Lung (tissue), 12 donors: ENCODE measurements around the gene REXO4. TPM values are rescaled to one million over a fixed set of nuclear protein-coding genes. Genes with fewer than 3 reads are reported as not detected.
"Not testable (repeated sequence)": the region's sequence is repeated elsewhere in the genome, so short reads cannot be mapped to it uniquely, and the experiment has no call there.

Experiments
- ATAC-seq: fragments of 200-7000 bp; cut with Tn5 transposase; one replicate; pipeline ENCODE4 v1.9.1; 2020; ENCODE audit warnings: moderate number of reproducible peaks; ENCODE audit not compliant: insufficient read depth, low FRiP score
- DNase-seq, 3 donors: peaks; one replicate each; pipeline ENCODE4 v3.0.0-alpha.2; 2013 to 2017
- H3K27ac ChIP-seq, 2 donors: one replicate each; pipeline ENCODE4 v1.5.1; 2013; ENCODE audit warnings: mild to moderate bottlenecking in 2 of 2, moderate library complexity in 2 of 2, control low read depth in 1 of 2, inconsistent platforms in 1 of 2, low read depth in 1 of 2, low read length in 1 of 2
- H3K27me3 ChIP-seq, 3 donors: one replicate each; pipeline ENCODE4 v1.5.1; 2013; ENCODE audit warnings: low read length in 2 of 3; ENCODE audit not compliant: control insufficient read depth in 3 of 3, insufficient read depth in 3 of 3
- H3K36me3 ChIP-seq, 4 donors: one replicate each; pipeline ENCODE4 v1.5.1; 2013; ENCODE audit warnings: low read length in 4 of 4, mild to moderate bottlenecking in 1 of 4, moderate library complexity in 1 of 4; ENCODE audit not compliant: control insufficient read depth in 4 of 4, insufficient read depth in 4 of 4
- H3K4me1 ChIP-seq, 5 donors: one replicate each; pipeline ENCODE4 v1.5.1; 2013; ENCODE audit warnings: low read length in 5 of 5, mild to moderate bottlenecking in 2 of 5, moderate library complexity in 1 of 5; ENCODE audit not compliant: control insufficient read depth in 5 of 5, insufficient read depth in 5 of 5
- H3K4me3 ChIP-seq: one replicate; pipeline ENCODE4 v1.5.1; 2013; ENCODE audit warnings: mild to moderate bottlenecking, control low read depth, moderate library complexity
- H3K9ac ChIP-seq, 2 donors: one replicate each; pipeline ENCODE4 v1.5.1; 2013; ENCODE audit warnings: low read length in 2 of 2, control low read depth in 1 of 2; ENCODE audit not compliant: insufficient read depth in 1 of 2
- H3K9me3 ChIP-seq, 4 donors: one replicate each; pipeline ENCODE4 v1.5.1; 2013; ENCODE audit warnings: low read length in 3 of 4, mild to moderate bottlenecking in 1 of 4, moderate library complexity in 1 of 4; ENCODE audit not compliant: control insufficient read depth in 4 of 4, insufficient read depth in 3 of 4
- CTCF ChIP-seq: IDR thresholded peaks from 2 replicates; pipeline ENCODE4 v1.5.1; 2012; ENCODE audit warnings: mild to moderate bottlenecking; ENCODE audit errors: control extremely low read depth, extremely low read depth
- WGBS, 2 donors: extraction: QIAGEN DNeasy Blood & Tissue Kit; methylation state at CpG; one replicate each; pipeline ENCODE4 v1.1.7; 2013; 5-methylcytosine and 5-hydroxymethylcytosine counted together
- polyA plus RNA-seq, 2 donors: library from polyadenylated mRNA; stranded (reverse); fragments of 200-250 nt; gene quantifications; one replicate each; pipeline ENCODE4 v1.2.1, GENCODE V29; 2013
- total RNA-seq, 2 donors: library from RNA; depleted of rRNA in 1 of 2; stranded (reverse); fragments of >200 nt in 1 of 2; gene quantifications; one replicate each; pipeline ENCODE4 v1.2.1, GENCODE V29; 2014 to 2021
- donor health status: control.
- donor health status: control.
- donor health status: Bipolar disorder and iron deficiency.
- donor health status: healthy.
- donor health status: DM: yes; HTN: yes; CAD: no.

REXO4 gene
- total and polyA plus RNA-seq, 4 donors: 14.6 to 20.4 (median 19.9) TPM

GRCh38 chr9:133391449-133391848, 26.4 kb downstream of the REXO4 start:
- ATAC-seq, H3K27me3 ChIP-seq: not testable (repeated sequence)
- WGBS, 2 donors: 50 to 70% methylated on average over 2 to 3 of the region's 4 CpGs

GRCh38 chr9:133390713-133391112, 27.1 kb downstream of the REXO4 start:
- Histone ChIP-seq H3K9me3 (no peaks in the 10 kb centered on the region), H3K27ac (no peak overlapping the region), H3K36me3 (no peaks in the 10 kb centered on the region), H3K4me3 (no peak overlapping the region), H3K4me1 (no peaks in the 10 kb centered on the region), H3K27me3 (peaks cover 0 to 4% (median 0%) of the 10 kb centered on the region in 3 donors), H3K9ac (no peak overlapping the region)
- no peak for TF ChIP-seq CTCF
- ATAC-seq (no peak), DNase-seq (no peak)
- WGBS, 2 donors: 79 to 80% methylated on average over 7 of the region's 7 CpGs

More at GRCh38 chr9:133391449-133391848, 26.4 kb downstream of the REXO4 start:
- not testable (repeated sequence) for H3K4me1 ChIP-seq, H3K4me3 ChIP-seq, DNase-seq, H3K9ac ChIP-seq, H3K27ac ChIP-seq, H3K9me3 ChIP-seq, H3K36me3 ChIP-seq

GRCh38 chr9:133389562-133389961, 28.2 kb downstream of the REXO4 start:
- Histone ChIP-seq H3K36me3 (no peaks in the 10 kb centered on the region), H3K9me3 (no peaks in the 10 kb centered on the region), H3K4me3 (no peak overlapping the region), H3K9ac (no peak overlapping the region), H3K27me3 (peaks cover 0 to 4% (median 0%) of the 10 kb centered on the region in 3 donors), H3K4me1 (no peaks in the 10 kb centered on the region), H3K27ac (no peak overlapping the region)
- DNase-seq (no peak), ATAC-seq (no peak)
- WGBS, 2 donors: 87% methylated on average over 13 of the region's 13 CpGs
- TF ChIP-seq CTCF: no peak

- H3K27me3 ChIP-seq: peaks cover 0 to 1% (median 0%) of the 10 kb centered on the region in 3 donors
- ATAC-seq: no peak
- H3K9ac ChIP-seq: no peak overlapping the region
- DNase-seq: no peak
- no peaks in the 10 kb centered on the region for H3K36me3 ChIP-seq
- no peaks in the 10 kb centered on the region for H3K4me1 ChIP-seq
- H3K4me3 ChIP-seq: no peak overlapping the region
- H3K9me3 ChIP-seq: no peaks in the 10 kb centered on the region
- no peak overlapping the region for H3K27ac ChIP-seq
- 98 to 99% methylated on average over 12 of the region's 12 CpGs for WGBS, 2 donors
- no peak for TF ChIP-seq CTCF
Observed at GRCh38 chr9:133389025-133389557, 28.7 kb downstream of the REXO4 start.
